H1 (cell line): ENCODE results near the gene NMUR1. TPM values are rescaled to one million over a fixed set of nuclear protein-coding genes. Genes with fewer than 3 reads are reported as not detected.

ENCODE experiments used
- CTCF ChIA-PET: fragments of 300-600 bp; sonication (Branson Sonifier 250); formaldehyde crosslinking; loops from one replicate; lab custom pipeline; 2021; ENCODE audit not compliant: partially characterized antibody; lab: Charles Lee
- POLR2A ChIA-PET: fragments of 300-600 bp; sonication (Branson Sonifier 250); formaldehyde crosslinking; loops from one replicate; lab custom pipeline; 2021; ENCODE audit warnings: inconsistent platforms; ENCODE audit not compliant: partially characterized antibody; lab: Charles Lee
- DNase-seq, 2 experiments: peaks; one replicate each; pipeline versions ENCODE4 v3.0.0 to v3.0.0-alpha.2; 2010 to 2022; ENCODE audit warnings: low spot score in 2 of 2, low read depth in 1 of 2, mixed read lengths in 1 of 2
- FAIRE-seq: peaks from 2 replicates; lab custom pipeline; 2011; peaks lifted over from hg19 to GRCh38; lab: Jason Lieb, UNC
- H2AFZ ChIP-seq: 2 replicates; pipeline ENCODE4 v1.8.1; 2012; ENCODE audit warnings: low read length, inconsistent platforms
- H2AK5ac ChIP-seq: 2 replicates; pipeline ENCODE4 v1.6.1; 2013; ENCODE audit warnings: low read depth, low read length
- H2BK120ac ChIP-seq: replicated peaks from 2 replicates; pipeline ENCODE3; 2013; ENCODE audit warnings: low read depth, low read length, inconsistent platforms
- H2BK12ac ChIP-seq: 2 replicates; pipeline ENCODE4 v1.6.1; 2013; ENCODE audit warnings: low read depth, low read length
- H2BK15ac ChIP-seq: 2 replicates; pipeline ENCODE4 v1.6.1; 2013; ENCODE audit warnings: low read length
- H2BK20ac ChIP-seq: 2 replicates; pipeline ENCODE4 v1.6.1; 2013; ENCODE audit warnings: low read length
- H2BK5ac ChIP-seq: 2 replicates; pipeline ENCODE4 v1.6.1; 2013; ENCODE audit warnings: low read depth, low read length
- H3K14ac ChIP-seq: 2 replicates; pipeline ENCODE4 v1.6.1; 2013; ENCODE audit warnings: inconsistent platforms; ENCODE audit not compliant: insufficient read length
- H3K18ac ChIP-seq: 2 replicates; pipeline ENCODE4 v1.6.1; 2013; ENCODE audit warnings: low read length; ENCODE audit errors: extremely low read depth
- H3K23ac ChIP-seq: 2 replicates; pipeline ENCODE4 v1.6.1; 2013; ENCODE audit warnings: inconsistent platforms; ENCODE audit not compliant: insufficient read length
- H3K23me2 ChIP-seq: 2 replicates; pipeline ENCODE4 v1.6.1; 2013; ENCODE audit warnings: low read depth, low read length
- H3K27ac ChIP-seq: 2 replicates; pipeline ENCODE4 v1.6.1; 2011; ENCODE audit warnings: low read depth, low read length, inconsistent platforms
- H3K27me3 ChIP-seq, 4 experiments: replicated peaks in 1 of 4; 1 replicate in 1 of 4; 2 replicates in 3 of 4; pipeline versions ENCODE4 v1.6.1 to v1.8.1; 2011 to 2013; ENCODE audit warnings: low read length in 3 of 4, mild to moderate bottlenecking in 3 of 4, inconsistent platforms in 2 of 4, mixed read lengths in 2 of 4, moderate library complexity in 1 of 4; ENCODE audit not compliant: control insufficient read depth in 3 of 4, insufficient read depth in 3 of 4; ENCODE audit errors: extremely low read depth in 1 of 4
- H3K36me3 ChIP-seq, 4 experiments: 2 replicates each; pipeline versions ENCODE4 v1.6.1 to v1.8.1; 2011 to 2013; ENCODE audit warnings: mild to moderate bottlenecking in 4 of 4, low read length in 3 of 4, moderate library complexity in 2 of 4, control low read depth in 1 of 4, inconsistent platforms in 1 of 4; ENCODE audit not compliant: insufficient read depth in 4 of 4, control insufficient read depth in 2 of 4
- H3K4ac ChIP-seq: replicated peaks from 2 replicates; pipeline ENCODE3; 2013; ENCODE audit warnings: low read length, low read depth, mixed read lengths, inconsistent platforms; ENCODE audit not compliant: insufficient read length
- H3K4me1 ChIP-seq, 4 experiments: replicated peaks in 1 of 4; 1 replicate in 1 of 4; 2 replicates in 3 of 4; pipeline versions ENCODE4 v1.6.1 to v1.8.1; 2011 to 2013; ENCODE audit warnings: low read length in 3 of 4, inconsistent platforms in 2 of 4, mixed read lengths in 1 of 4; ENCODE audit not compliant: insufficient read depth in 4 of 4, control insufficient read depth in 3 of 4
- H3K4me2 ChIP-seq, 2 experiments: 2 replicates each; pipeline versions ENCODE4 v1.6.1 to v1.8.1; 2011 to 2013; ENCODE audit warnings: low read depth in 2 of 2, low read length in 2 of 2, control low read depth in 1 of 2, inconsistent platforms in 1 of 2, mild to moderate bottlenecking in 1 of 2; ENCODE audit not compliant: insufficient read depth in 1 of 2
- H3K4me3 ChIP-seq, 4 experiments: fragments of 200-600, 300-600 bp in 1 of 4; sonication (generic), shearing (Covaris generic), sonication (Bioruptor Twin) in 1 of 4; 2 replicates each; pipeline versions ENCODE4 v1.5.1 to v1.8.1; 2011 to 2016; ENCODE audit warnings: low read length in 4 of 4, low read depth in 3 of 4, control low read depth in 2 of 4, inconsistent platforms in 2 of 4, mild to moderate bottlenecking in 2 of 4, mixed read lengths in 1 of 4, moderate library complexity in 1 of 4; ENCODE audit not compliant: insufficient read depth in 2 of 4; ENCODE audit errors: extremely low read depth in 1 of 4
- H3K56ac ChIP-seq: replicated peaks from 2 replicates; pipeline ENCODE3; 2013; ENCODE audit warnings: low read depth, mild to moderate bottlenecking, mixed read lengths, low read length, inconsistent platforms; ENCODE audit not compliant: insufficient read length
- H3K79me1 ChIP-seq: 2 replicates; pipeline ENCODE4 v1.6.1; 2013; ENCODE audit warnings: low read depth, low read length, control low read depth
- H3K79me2 ChIP-seq, 2 experiments: 2 replicates each; pipeline versions ENCODE4 v1.6.1 to v1.8.1; 2012 to 2013; ENCODE audit warnings: low read length in 2 of 2, mild to moderate bottlenecking in 2 of 2, inconsistent platforms in 1 of 2; ENCODE audit not compliant: insufficient read depth in 2 of 2, control insufficient read depth in 1 of 2
- H3K9ac ChIP-seq, 4 experiments: replicated peaks in 1 of 4; 1 replicate in 1 of 4; 2 replicates in 3 of 4; pipeline versions ENCODE4 v1.6.1 to v1.8.1; 2011 to 2013; ENCODE audit warnings: low read depth in 3 of 4, low read length in 3 of 4, control low read depth in 2 of 4, mild to moderate bottlenecking in 2 of 4, moderate library complexity in 2 of 4, inconsistent platforms in 1 of 4; ENCODE audit errors: extremely low read depth in 1 of 4
- H3K9me3 ChIP-seq, 2 experiments: 2 replicates each; pipeline versions ENCODE4 v1.6.1 to v1.8.1; 2012 to 2013; ENCODE audit warnings: mild to moderate bottlenecking in 2 of 2, moderate library complexity in 2 of 2, control low read depth in 1 of 2, inconsistent platforms in 1 of 2, low read depth in 1 of 2, low read length in 1 of 2, mixed read lengths in 1 of 2; ENCODE audit not compliant: insufficient read depth in 2 of 2
- H4K20me1 ChIP-seq, 2 experiments: replicated peaks in 1 of 2; 2 replicates each; pipeline versions ENCODE3 to v1.8.1; 2011 to 2013; ENCODE audit warnings: inconsistent platforms in 2 of 2, low read length in 2 of 2, mild to moderate bottlenecking in 1 of 2; ENCODE audit not compliant: insufficient read depth in 2 of 2, control insufficient read depth in 1 of 2
- H4K5ac ChIP-seq: 2 replicates; pipeline ENCODE4 v1.6.1; 2013; ENCODE audit warnings: low read length, low read depth, mixed read lengths, inconsistent platforms; ENCODE audit not compliant: insufficient read length
- H4K8ac ChIP-seq: 2 replicates; pipeline ENCODE4 v1.8.0; 2013; ENCODE audit warnings: mild to moderate bottlenecking, moderate library complexity, low read length, inconsistent platforms; ENCODE audit not compliant: insufficient read depth; ENCODE audit errors: extremely low read depth
- H4K91ac ChIP-seq: replicated peaks from 2 replicates; pipeline ENCODE3; 2013; ENCODE audit warnings: low read length, mixed read lengths, inconsistent platforms; ENCODE audit not compliant: insufficient read length
- BACH1 ChIP-seq: IDR thresholded peaks from 2 replicates; pipeline ENCODE4 v1.6.1; 2012; ENCODE audit warnings: low read length, improper control_type of control experiment
- CHD1 ChIP-seq: IDR thresholded peaks from 2 replicates; pipeline ENCODE4 v1.6.1; 2012; ENCODE audit warnings: low read depth, low read length, improper control_type of control experiment
- CTBP2 ChIP-seq: IDR thresholded peaks from 2 replicates; pipeline ENCODE4 v1.7.0; 2011; ENCODE audit warnings: borderline replicate concordance, mild to moderate bottlenecking, moderate library complexity, mixed read lengths, low read length; ENCODE audit not compliant: insufficient read depth, insufficient read length
- FOSL1 ChIP-seq: IDR thresholded peaks from 2 replicates; pipeline ENCODE4 v1.6.1; 2011; ENCODE audit warnings: mild to moderate bottlenecking, low read depth, low read length, moderate library complexity; ENCODE audit not compliant: insufficient read depth
- GTF2F1 ChIP-seq: IDR thresholded peaks from 2 replicates; pipeline ENCODE4 v1.6.1; 2012; ENCODE audit warnings: low read depth, low read length, improper control_type of control experiment, borderline replicate concordance
- RBBP5 ChIP-seq: IDR thresholded peaks from 2 replicates; pipeline ENCODE4 v1.7.1; 2012; ENCODE audit warnings: low read depth, mild to moderate bottlenecking, inconsistent platforms, low read length, moderate library complexity, borderline replicate concordance
- RNF2 ChIP-seq: fragments of 200-900, 300-1000 bp; sonication (generic); IDR thresholded peaks from 2 replicates; pipeline ENCODE4 v1.7.1; 2016; ENCODE audit warnings: borderline replicate concordance, low read depth, mild to moderate bottlenecking, antibody characterized with exemption, low read length; ENCODE audit not compliant: poor library complexity, severe bottlenecking; ENCODE audit errors: missing control alignments
- YY1 ChIP-seq: IDR thresholded peaks from 2 replicates; pipeline ENCODE4 v1.6.1; 2011; ENCODE audit warnings: low read depth, mild to moderate bottlenecking, low read length
- WGBS, 2 experiments: shearing (Covaris generic) in 1 of 2; methylation state at CpG; one replicate each; pipeline versions ENCODE4 v1.1.6 to v1.1.7; 2013 to 2015; ENCODE audit warnings: low lambda C conversion rate in 2 of 2, mixed read lengths in 2 of 2, inconsistent platforms in 1 of 2, low coverage in 1 of 2, missing lambda C conversion rate in 1 of 2; ENCODE audit not compliant: insufficient replicate concordance in 2 of 2, insufficient coverage in 1 of 2, insufficient read length in 1 of 2; ENCODE audit errors: extremely low coverage in 1 of 2, missing lambda C conversion rate in 1 of 2; 5-methylcytosine and 5-hydroxymethylcytosine counted together
- polyA plus RNA-seq, 7 experiments: library from polyadenylated mRNA; depleted of rRNA in 3 of 7; stranded (reverse) in 5 of 7; unstranded in 2 of 7; fragments of >200 nt in 5 of 7; fragments of 200-250 nt in 2 of 7; gene quantifications; 1 replicate in 5 of 7; 2 replicates in 1 of 7; 4 replicates in 1 of 7; pipeline versions ENCODE4 v1.2.1 to v1.2.3, GENCODE V29; 2011 to 2013; ENCODE audit warnings: missing spikeins in 2 of 7, mixed read lengths in 2 of 7
- total RNA-seq: library from RNA; stranded (reverse); fragmentation: NEBNext Ultra II Directional; extraction: Animal tissue kit (Norgen Biotek cat#: 25700); gene quantifications from 2 replicates; pipeline ENCODE4 v1.2.1, GENCODE V29; 2021

NMUR1 gene
- total and polyA plus RNA-seq, 2 of the 8 experiments (the other 6 are each of a cell fraction or from before 2014, with no cell fraction given): 0.56 to 1.5 TPM

GRCh38 chr2:231527955-231528635 lies 2.1 kb downstream of the NMUR1 start:
- Histone ChIP-seq H3K4me2 (no peak overlapping the region), H3K14ac (no peak overlapping the region), H4K5ac (no peak overlapping the region), H3K9ac (no peak overlapping the region), H3K9me3 (no peaks in the 10 kb centered on the region), H3K27me3 (peaks cover 1 to 18% (median 16%) of the 10 kb centered on the region in 4 experiments), H2BK120ac (no peak overlapping the region), H2BK20ac (no peak overlapping the region)
- ChIA-PET CTCF (interaction anchor here (0.6 to 1.8 kb wide), 8 partner anchors 9 to 149 kb away, joined by 3 to 13 read pairs (median 4); no protein-coding TSS in a partner anchor), POLR2A (interaction anchor here (0.6 to 1.0 kb wide), 2 partner anchors 11 to 64 kb away, joined by 3 to 4 read pairs; partner anchors contain the start of gene NCL)
- no peak for TF ChIP-seq RBBP5
- TF ChIP-seq FOSL1: no peak
- TF ChIP-seq RNF2: no peak
- no peak for TF ChIP-seq BACH1
- no peak for TF ChIP-seq GTF2F1
- TF ChIP-seq YY1: no peak
- no peak for TF ChIP-seq CTBP2
- TF ChIP-seq CHD1: no peak
- TF ChIP-seq, all 59 proteins: peak for 0
- Histone ChIP-seq H3K79me2 (no peaks in the 10 kb centered on the region), H2BK12ac (peak overlapping the region; percentile 84; the same call in 1 of the 2 replicates), H3K18ac (no peak overlapping the region), H3K79me1 (no peaks in the 10 kb centered on the region), H2BK5ac (no peak overlapping the region), H3K4me1 (peaks cover 0 to 11% (median 3%) of the 10 kb centered on the region in 4 experiments; a peak in 2 of 7 replicates), H4K91ac (peak overlapping the region; percentile 42), H3K27ac (no peak overlapping the region), H3K23me2 (peaks cover 3% of the 10 kb centered on the region; the same call in 1 of the 2 replicates), H3K56ac (no peak overlapping the region), H3K36me3 (no peaks in the 10 kb centered on the region), H2AFZ (no peak overlapping the region), H2AK5ac (0 out of 2 replicates have a peak overlapping the region, but pooled peaks have one; percentile 24), H3K23ac (no peak overlapping the region), H4K20me1 (no peaks in the 10 kb centered on the region), H3K4me3 (no peak overlapping the region), H4K8ac (no peak overlapping the region), H3K4ac (no peak overlapping the region), H2BK15ac (no peak overlapping the region)
- 94% methylated on average over 30 of the region's 30 CpGs; no CpG with 5 or more reads in 1 of the 2 experiments for WGBS, 2 experiments
- no peak for DNase-seq
- no peak for FAIRE-seq
